CD4-positive, CD25-positive, alpha-beta regulatory T cell (primary cell): ENCODE results near the gene SLC2A5. TPM values are rescaled to one million over a fixed set of nuclear protein-coding genes. Genes with fewer than 3 reads are reported as not detected.

Experiments used
- ATAC-seq, 2 donors: fragments of 150-1000 bp; cut with Tn5 transposase; one replicate each; pipeline ENCODE4 v1.10.0; 2021; ENCODE audit warnings: low read depth in 2 of 2, moderate number of reproducible peaks in 2 of 2, moderate library complexity in 1 of 2
- DNase-seq, 3 donors: peaks; one replicate each; pipeline versions ENCODE4 v3.0.0 to v3.0.0-alpha.2; 2012 to 2022; ENCODE audit warnings: mixed read lengths in 1 of 3
- H3K27ac ChIP-seq: one replicate; pipeline ENCODE4 v1.7.0; 2013; ENCODE audit warnings: mild to moderate bottlenecking, low read length; ENCODE audit not compliant: insufficient read depth, poor library complexity, severe bottlenecking
- H3K27me3 ChIP-seq: one replicate; pipeline ENCODE4 v1.7.0; 2013; ENCODE audit warnings: low read length; ENCODE audit not compliant: control insufficient read depth, insufficient read depth
- H3K36me3 ChIP-seq: one replicate; pipeline ENCODE4 v1.7.0; 2013; ENCODE audit warnings: mild to moderate bottlenecking, low read length, moderate library complexity; ENCODE audit not compliant: control insufficient read depth, insufficient read depth
- H3K4me1 ChIP-seq: 2 replicates; pipeline ENCODE4 v1.7.0; 2013; ENCODE audit warnings: mild to moderate bottlenecking, low read length; ENCODE audit not compliant: insufficient read depth, control insufficient read depth, poor library complexity, severe bottlenecking
- H3K4me3 ChIP-seq: one replicate; pipeline ENCODE4 v1.7.0; 2013; ENCODE audit warnings: low read depth, mild to moderate bottlenecking, low read length, moderate library complexity
- H3K9me3 ChIP-seq, 2 experiments: 1 replicate in 1 of 2; 2 replicates in 1 of 2; pipeline ENCODE4 v1.7.0; 2013; ENCODE audit warnings: low read length in 2 of 2, mild to moderate bottlenecking in 1 of 2, moderate library complexity in 1 of 2; ENCODE audit not compliant: control insufficient read depth in 2 of 2
- H3K27ac Mint-ChIP-seq, 3 donors: one replicate each; pipeline ENCODE4 v1.8.0; 2020 to 2022; ENCODE audit warnings: mild to moderate bottlenecking in 3 of 3, mixed read lengths in 3 of 3, moderate library complexity in 2 of 3
- H3K27me3 Mint-ChIP-seq: one replicate; pipeline ENCODE4 v1.8.0; 2022; ENCODE audit warnings: mild to moderate bottlenecking, mixed read lengths
- H3K36me3 Mint-ChIP-seq: one replicate; pipeline ENCODE4 v1.8.0; 2020; ENCODE audit warnings: mixed read lengths
- H3K4me1 Mint-ChIP-seq, 4 donors: one replicate each; pipeline ENCODE4 v1.8.0; 2020 to 2022; ENCODE audit warnings: mixed read lengths in 4 of 4, mild to moderate bottlenecking in 1 of 4
- H3K4me3 Mint-ChIP-seq, 4 donors: one replicate each; pipeline ENCODE4 v1.8.0; 2020 to 2022; ENCODE audit warnings: mild to moderate bottlenecking in 4 of 4, mixed read lengths in 4 of 4, moderate library complexity in 3 of 4
- H3K9me3 Mint-ChIP-seq, 7 donors: one replicate each; pipeline ENCODE4 v1.8.0; 2020 to 2022; ENCODE audit warnings: mixed read lengths in 7 of 7, mild to moderate bottlenecking in 3 of 7, moderate library complexity in 2 of 7
- polyA plus RNA-seq, 4 donors: library from polyadenylated mRNA; unstranded; fragments of 300-500 nt; fragmentation: Illumina TruSeq; gene quantifications; one replicate each; pipeline ENCODE4 v1.2.3, GENCODE V29; 2021
- total RNA-seq: library from RNA; stranded (reverse); gene quantifications from one replicate; pipeline ENCODE4 v1.2.3, GENCODE V29; 2022

SLC2A5 gene, protein sequence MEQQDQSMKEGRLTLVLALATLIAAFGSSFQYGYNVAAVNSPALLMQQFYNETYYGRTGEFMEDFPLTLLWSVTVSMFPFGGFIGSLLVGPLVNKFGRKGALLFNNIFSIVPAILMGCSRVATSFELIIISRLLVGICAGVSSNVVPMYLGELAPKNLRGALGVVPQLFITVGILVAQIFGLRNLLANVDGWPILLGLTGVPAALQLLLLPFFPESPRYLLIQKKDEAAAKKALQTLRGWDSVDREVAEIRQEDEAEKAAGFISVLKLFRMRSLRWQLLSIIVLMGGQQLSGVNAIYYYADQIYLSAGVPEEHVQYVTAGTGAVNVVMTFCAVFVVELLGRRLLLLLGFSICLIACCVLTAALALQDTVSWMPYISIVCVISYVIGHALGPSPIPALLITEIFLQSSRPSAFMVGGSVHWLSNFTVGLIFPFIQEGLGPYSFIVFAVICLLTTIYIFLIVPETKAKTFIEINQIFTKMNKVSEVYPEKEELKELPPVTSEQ
- 0.64 TPM for total RNA-seq
- polyA plus RNA-seq, result under 1 TPM in 1 of 4 donors, not detected in 3; 0.08 TPM

DNA sequence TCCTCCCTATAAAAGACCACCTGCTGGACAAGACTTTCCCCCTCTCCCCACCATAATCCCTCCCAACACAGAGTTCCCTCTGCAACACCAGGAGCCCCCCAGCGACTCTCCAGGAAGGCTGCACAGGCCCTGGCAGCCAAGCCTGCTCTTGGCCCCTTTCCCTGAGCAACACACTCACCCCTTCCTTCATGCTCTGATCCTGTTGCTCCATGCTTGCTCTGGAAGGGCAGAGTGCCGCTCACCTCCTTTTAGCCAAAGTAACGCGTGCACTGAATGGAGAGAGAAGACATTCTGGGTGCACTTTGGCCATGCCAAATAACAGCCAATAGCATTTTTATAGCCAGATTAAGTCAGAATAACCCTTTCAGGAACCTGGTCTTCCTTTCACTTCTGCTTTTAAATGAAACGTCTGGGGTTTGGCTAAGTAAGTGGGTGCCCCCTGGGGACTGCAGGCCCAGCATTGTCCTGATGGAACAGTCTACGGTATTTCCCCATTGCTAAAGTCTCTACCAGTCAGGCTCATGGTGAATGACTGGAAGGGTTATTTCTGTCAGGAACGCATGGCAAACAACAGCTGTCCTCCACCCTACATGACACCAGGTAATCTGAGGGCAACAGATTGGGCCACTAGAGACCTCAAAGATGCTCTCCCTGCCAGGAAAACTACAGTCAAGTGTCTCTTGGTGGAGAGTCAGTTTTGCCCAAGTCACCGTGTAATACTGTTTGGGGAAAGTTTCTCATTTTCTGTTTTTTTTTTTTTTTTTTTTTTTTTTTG, at the start of gene SLC2A5:
TSS of gene SLC2A5 (minus strand) at position 310 of the 775 bp plus-strand sequence. CDS start at position 211, 99 bp downstream.
- no peak within 1 kb of the TSS for H3K27ac ChIP-seq
- Mint-ChIP-seq H3K27me3 (peaks cover 12% of the 10 kb centered on the region), H3K9me3 (peaks cover 0 to 3% (median 0%) of the 10 kb centered on the region in 7 donors)

DNA sequence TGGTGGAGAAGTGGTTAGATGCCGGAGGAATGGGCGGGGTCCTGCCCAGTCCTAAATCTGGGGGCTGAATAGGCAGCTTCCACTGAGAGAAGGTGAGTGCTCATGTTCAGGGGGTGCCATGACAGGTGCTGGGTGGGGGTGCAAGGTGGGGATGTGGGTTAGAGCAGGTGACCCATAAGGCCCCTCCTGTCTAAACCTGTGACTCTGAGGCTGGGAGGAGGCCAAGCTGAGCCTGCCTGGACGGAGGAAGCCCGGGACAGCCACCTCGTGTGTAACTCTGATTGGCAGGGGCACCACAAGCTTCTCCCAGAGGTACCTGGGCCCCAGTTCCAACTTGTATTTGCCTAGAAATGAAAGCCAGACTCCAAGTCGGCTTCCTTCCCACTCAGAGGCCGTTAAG, 48.8 kb upstream of the SLC2A5 start:
- H3K27me3 Mint-ChIP-seq, result no peaks in the 10 kb centered on the region
- Histone ChIP-seq H3K4me3 (no peak overlapping the region), H3K27me3 (no peaks in the 10 kb centered on the region), H3K4me1 (peaks cover 12% of the 10 kb centered on the region), H3K9me3 (no peaks in the 10 kb centered on the region), H3K27ac (no peak overlapping the region), H3K36me3 (no peaks in the 10 kb centered on the region)
- peaks cover 7 to 23% (median 10%) of the 10 kb centered on the region in 4 donors for H3K4me1 Mint-ChIP-seq
- DNase-seq (no peak), ATAC-seq (no peak)
- H3K36me3 Mint-ChIP-seq, result peaks cover 9% of the 10 kb centered on the region
- H3K9me3 Mint-ChIP-seq, result no peaks in the 10 kb centered on the region
- peak overlapping the region in 1 of 3 donors; percentile 32 for H3K27ac Mint-ChIP-seq
- H3K4me3 Mint-ChIP-seq, result no peak overlapping the region

More for the DNA sequence above, at the start of gene SLC2A5:
- Histone ChIP-seq H3K4me3 (no peak within 1 kb of the TSS), H3K4me1 (no peaks in the 10 kb centered on the region), H3K9me3 (no peaks in the 10 kb centered on the region), H3K36me3 (no peaks in the 10 kb centered on the region), H3K27me3 (no peaks in the 10 kb centered on the region)
- Mint-ChIP-seq H3K27ac (peak within 1 kb of the TSS in 1 of 3 donors; percentile 54), H3K4me1 (peaks cover 0 to 2% (median 0%) of the 10 kb centered on the region in 4 donors), H3K36me3 (no peaks in the 10 kb centered on the region), H3K4me3 (no peak within 1 kb of the TSS)
- ATAC-seq, result peak in 1 of 2 donors; percentile 62
- DNase-seq, result no peak

DNA sequence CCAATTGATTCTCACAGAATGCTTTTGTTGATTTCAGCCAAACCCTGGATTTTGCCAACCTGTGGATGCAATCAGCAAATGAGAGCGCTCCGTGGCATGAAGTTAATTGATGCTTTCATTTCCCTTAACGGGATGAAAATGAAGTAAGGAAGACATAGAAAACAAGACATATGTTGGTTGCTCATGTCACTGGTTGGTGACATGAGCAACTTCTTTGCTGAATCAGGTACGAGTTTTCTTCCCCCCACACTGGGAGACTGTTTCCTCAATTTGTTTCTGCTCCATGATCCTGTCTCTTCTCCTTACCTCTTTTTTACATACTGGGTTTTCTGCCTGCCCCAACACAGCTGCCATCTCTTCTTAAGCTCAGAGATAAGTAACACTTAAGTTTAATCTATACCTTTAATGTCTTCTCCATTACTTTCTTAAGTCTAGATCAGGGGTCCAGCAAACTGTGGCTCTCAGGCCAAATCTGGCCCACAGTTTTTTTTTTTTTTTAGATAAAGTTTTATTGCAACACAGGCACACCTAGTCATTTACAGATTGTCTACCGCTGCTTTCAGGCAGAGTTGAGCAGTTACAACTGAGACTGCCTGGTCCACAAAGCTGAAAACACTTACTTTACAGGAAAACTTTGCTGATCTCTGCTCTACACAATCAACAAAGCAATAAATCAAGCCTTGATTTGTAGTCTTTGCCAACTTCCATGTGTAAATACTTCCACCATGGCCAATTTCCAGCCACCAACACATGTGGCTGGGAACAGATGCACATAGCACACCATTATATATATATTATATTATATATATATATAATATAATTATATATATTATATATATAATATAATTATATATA, 46.1 kb upstream of the SLC2A5 start:
- no peak overlapping the region for H3K27ac ChIP-seq
- no peaks in the 10 kb centered on the region for H3K9me3 ChIP-seq
- no peaks in the 10 kb centered on the region for H3K4me1 ChIP-seq
- no peaks in the 10 kb centered on the region for H3K27me3 ChIP-seq
- H3K36me3 ChIP-seq, result no peaks in the 10 kb centered on the region
- ATAC-seq (no peak), DNase-seq (no peak)
- peaks cover 0 to 6% (median 2%) of the 10 kb centered on the region in 4 donors for H3K4me1 Mint-ChIP-seq
- H3K36me3 Mint-ChIP-seq, result peaks cover 9% of the 10 kb centered on the region
- H3K27ac Mint-ChIP-seq, result peak overlapping the region in 1 of 3 donors; percentile 5
- no peaks in the 10 kb centered on the region for H3K9me3 Mint-ChIP-seq
- no peaks in the 10 kb centered on the region for H3K27me3 Mint-ChIP-seq
- no peak overlapping the region for H3K4me3 Mint-ChIP-seq
- no peak overlapping the region for H3K4me3 ChIP-seq

DNA sequence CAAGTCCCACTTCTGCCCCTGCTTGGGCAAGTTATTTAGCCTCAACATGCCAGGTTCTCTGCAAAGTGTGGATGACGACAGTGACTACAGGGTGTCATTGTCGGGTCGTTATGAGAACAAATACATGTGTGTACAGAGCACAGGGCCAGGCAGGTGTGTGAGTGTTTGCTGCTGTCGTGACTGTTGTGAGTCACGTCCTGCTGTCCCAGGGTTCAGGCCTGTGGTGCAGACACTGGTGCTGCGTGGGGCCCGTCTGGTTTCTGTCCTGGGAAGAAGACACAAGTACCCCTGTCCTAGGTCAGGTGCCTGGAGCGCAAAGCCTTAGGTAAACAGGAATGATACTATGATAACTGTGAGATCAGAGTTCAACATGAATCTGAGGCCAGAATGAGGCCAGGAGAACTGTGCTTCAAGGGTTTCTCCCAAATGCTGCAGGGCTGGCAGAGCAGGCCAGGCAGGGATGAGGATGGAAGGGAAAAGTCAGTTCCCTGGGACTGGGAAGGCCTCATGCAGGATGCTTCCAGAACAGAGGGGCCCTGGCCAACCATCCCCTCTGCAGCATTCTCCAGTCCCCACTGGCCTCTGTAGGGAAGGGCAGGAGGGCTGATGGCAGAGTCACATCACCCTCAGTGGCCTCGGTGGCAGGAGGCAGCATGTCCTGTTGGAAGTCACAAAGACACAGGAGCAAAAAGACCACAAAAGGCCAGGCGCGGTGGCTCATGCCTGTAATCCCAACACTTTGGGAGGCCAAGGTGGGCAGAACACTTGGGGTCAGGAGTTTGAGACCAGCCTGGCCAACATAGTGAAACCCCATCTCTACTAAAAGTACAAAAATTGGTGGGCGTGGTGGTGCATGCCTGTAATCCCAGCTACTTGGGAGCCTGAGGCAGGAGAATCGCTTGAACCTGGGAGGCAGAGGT, 43.8 kb upstream of the SLC2A5 start:
- no peak overlapping the region for H3K27ac Mint-ChIP-seq
- no peak for ATAC-seq

DNA sequence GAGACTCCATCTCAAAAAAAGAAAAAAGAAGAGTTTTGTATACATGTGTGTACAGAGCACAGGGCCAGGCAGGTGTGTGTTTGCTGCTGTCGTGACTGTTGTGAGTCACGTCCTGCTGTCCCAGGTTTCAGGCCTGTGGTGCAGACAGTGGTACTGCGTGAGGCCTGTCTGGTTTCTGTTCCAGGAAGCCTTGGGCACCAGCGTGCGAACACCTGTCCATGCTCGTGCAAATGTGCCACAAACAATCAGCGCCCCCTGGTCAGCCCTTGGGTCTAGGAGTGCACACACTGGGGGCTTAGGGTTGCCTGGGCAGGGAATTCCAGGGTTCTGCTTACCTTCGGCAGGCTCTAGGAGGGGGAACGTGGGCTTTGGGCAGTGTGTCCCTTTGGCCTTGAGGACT, 42.5 kb upstream of the SLC2A5 start:
- DNase-seq, result peak in 1 of 3 donors; percentile 85
- Mint-ChIP-seq H3K9me3 (no peaks in the 10 kb centered on the region), H3K4me3 (no peak overlapping the region), H3K27me3 (no peaks in the 10 kb centered on the region), H3K27ac (no peak overlapping the region), H3K4me1 (peaks cover 0 to 3% (median 0%) of the 10 kb centered on the region in 4 donors), H3K36me3 (peaks cover 8% of the 10 kb centered on the region)
- Histone ChIP-seq H3K27me3 (no peaks in the 10 kb centered on the region), H3K4me3 (no peak overlapping the region), H3K9me3 (no peaks in the 10 kb centered on the region), H3K4me1 (no peaks in the 10 kb centered on the region), H3K27ac (no peak overlapping the region), H3K36me3 (no peaks in the 10 kb centered on the region)
- no peak for ATAC-seq

More for the DNA sequence above, 43.8 kb upstream of the SLC2A5 start:
- no peaks in the 10 kb centered on the region for H3K9me3 ChIP-seq
- peaks cover 0 to 3% (median 1%) of the 10 kb centered on the region in 4 donors for H3K4me1 Mint-ChIP-seq
- H3K27me3 ChIP-seq, result no peaks in the 10 kb centered on the region
- peak in 1 of 3 donors; percentile 63 for DNase-seq
- H3K4me3 Mint-ChIP-seq, result no peak overlapping the region
- no peaks in the 10 kb centered on the region for H3K27me3 Mint-ChIP-seq
- H3K36me3 ChIP-seq, result no peaks in the 10 kb centered on the region
- H3K9me3 Mint-ChIP-seq, result no peaks in the 10 kb centered on the region
- no peak overlapping the region for H3K27ac ChIP-seq
- no peak overlapping the region for H3K4me3 ChIP-seq
- no peaks in the 10 kb centered on the region for H3K4me1 ChIP-seq
- H3K36me3 Mint-ChIP-seq, result peaks cover 6% of the 10 kb centered on the region

DNA sequence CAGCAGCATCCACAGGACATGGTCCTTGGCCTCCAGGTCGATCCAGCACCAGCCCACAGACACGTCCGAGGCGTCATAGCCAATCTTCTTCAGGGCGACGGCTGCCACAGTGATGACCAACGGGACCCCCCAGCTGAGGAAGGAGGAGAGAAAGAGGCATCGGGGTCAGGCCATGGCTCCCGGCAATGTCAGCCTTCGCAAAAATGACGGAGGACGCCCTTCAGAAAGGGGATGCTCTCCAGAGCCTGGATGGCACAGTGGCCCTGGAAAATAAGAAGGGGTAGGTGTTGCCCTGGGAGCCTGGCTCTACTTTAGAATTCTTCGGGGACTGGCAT, 41.9 kb upstream of the SLC2A5 start:
- H3K9me3 ChIP-seq, result no peaks in the 10 kb centered on the region
- H3K27ac ChIP-seq, result no peak overlapping the region
- H3K4me1 ChIP-seq, result no peaks in the 10 kb centered on the region
- no peaks in the 10 kb centered on the region for H3K36me3 ChIP-seq
- H3K9me3 Mint-ChIP-seq, result no peaks in the 10 kb centered on the region
- ATAC-seq, result no peak
- peak overlapping the region in 1 of 3 donors; percentile 32 for H3K27ac Mint-ChIP-seq
- H3K4me1 Mint-ChIP-seq, result peaks cover 0 to 3% (median 0%) of the 10 kb centered on the region in 4 donors
- no peaks in the 10 kb centered on the region for H3K27me3 ChIP-seq
- H3K27me3 Mint-ChIP-seq, result no peaks in the 10 kb centered on the region
- DNase-seq, result no peak
- H3K4me3 Mint-ChIP-seq, result no peak overlapping the region
- H3K4me3 ChIP-seq, result no peak overlapping the region
- H3K36me3 Mint-ChIP-seq, result peaks cover 8% of the 10 kb centered on the region
